SH-SY5Y (cell line): ENCODE measurements around the gene EXOG.

Experiments
- GATA2 ChIP-seq: IDR thresholded peaks from 2 replicates; pipeline ENCODE4 v1.6.1; 2011; ENCODE audit warnings: mild to moderate bottlenecking, low read depth, low read length
- GATA3 ChIP-seq: IDR thresholded peaks from 2 replicates; pipeline ENCODE4 v1.6.1; 2011; ENCODE audit warnings: low read depth, mild to moderate bottlenecking, low read length, moderate library complexity

DNA sequence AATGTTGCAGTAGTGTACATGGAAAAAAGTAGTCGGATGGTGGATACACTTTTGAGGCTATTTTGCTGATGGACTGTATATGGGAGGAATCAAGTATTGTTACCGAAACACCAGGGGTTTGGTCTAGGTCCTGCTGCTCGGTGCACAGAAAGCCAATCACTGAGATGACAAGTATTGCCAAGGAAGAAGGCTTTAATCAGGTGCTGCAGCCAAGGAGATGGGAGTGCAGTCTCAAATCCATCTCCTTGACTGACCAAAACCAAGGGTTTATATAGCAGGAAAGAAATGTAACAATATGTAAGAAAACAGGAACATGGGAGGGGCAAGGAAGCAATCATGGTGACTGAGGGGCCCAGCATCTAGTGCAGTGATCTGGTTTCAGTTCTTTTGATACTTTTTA is 45.3 kb upstream of the EXOG start:
- no peak for TF ChIP-seq GATA2
- no peak for TF ChIP-seq GATA3
